Tibial artery (tissue), 4 donors: Measurements from ENCODE around the gene SPATA17.
"Not testable (repeated sequence)": the region's sequence is repeated elsewhere in the genome, so short reads cannot be mapped to it uniquely, and the experiment has no call there.

Experiments used
- DNase-seq, 2 donors: peaks; one replicate each; pipeline ENCODE4 v3.0.0-alpha.2; 2019
- H3K27ac ChIP-seq, 2 donors: fragments of 200-600 bp; sonication (generic) in 1 of 2; 1 replicate in 1 of 2; 2 replicates in 1 of 2; pipeline ENCODE4 v1.5.1; 2018 to 2019; ENCODE audit warnings: mild to moderate bottlenecking in 1 of 2
- H3K27me3 ChIP-seq, 2 donors: fragments of 200-600 bp; sonication (generic) in 1 of 2; one replicate each; pipeline versions ENCODE4 v1.5.1 to v1.6.0; 2016 to 2019
- H3K36me3 ChIP-seq, 3 donors: fragments of 200-600 bp; sonication (generic) in 2 of 3; one replicate each; pipeline ENCODE4 v1.5.1; 2016 to 2019; ENCODE audit warnings: mild to moderate bottlenecking in 2 of 3
- H3K4me1 ChIP-seq, 4 donors: fragments of 200-600 bp; sonication (generic) in 2 of 4; 1 replicate in 3 of 4; 2 replicates in 1 of 4; pipeline ENCODE4 v1.5.1; 2016 to 2019
- H3K4me3 ChIP-seq, 2 donors: fragments of 200-600 bp; sonication (generic) in 1 of 2; 1 replicate in 1 of 2; 2 replicates in 1 of 2; pipeline ENCODE4 v1.5.1; 2018 to 2019; ENCODE audit warnings: mild to moderate bottlenecking in 2 of 2
- H3K9me3 ChIP-seq, 3 donors: fragments of 200-600 bp; sonication (generic) in 1 of 3; one replicate each; pipeline ENCODE4 v1.5.1; 2016 to 2019
- CTCF ChIP-seq, 2 experiments: fragments of 200-600 bp in 1 of 2; fragments of 450-650 bp in 1 of 2; IDR thresholded peaks; one replicate each; pipeline ENCODE4 v1.5.1; 2017 to 2019; ENCODE audit warnings: antibody characterized with exemption in 2 of 2, mild to moderate bottlenecking in 1 of 2, moderate library complexity in 1 of 2
- intact Hi-C: fragments of 100-400 bp; cut with DNase I; formaldehyde crosslinking; loops from one replicate; pipeline ENCODE4 v1.15.0; 2023; ENCODE audit warnings: low total_unique reads

SPATA17 gene

GRCh38 chr1:217630711-217631591 is at the start of gene SPATA17, which contains the start of gene GPATCH2:
Gene SPATA17, plus strand, starts transcription at chr1:217631344. Its CDS starts 35 bp downstream, at chr1:217631379.
Gene GPATCH2, minus strand, starts transcription at chr1:217631090. Its CDS starts 119 bp downstream, at chr1:217630971.
- peak within 1 kb of the TSS; percentile 82 to 84 for H3K27ac ChIP-seq
- no peaks in the 10 kb centered on the region for H3K27me3 ChIP-seq
- intact Hi-C loops, result no loop called here
- peak; percentile 64 to 84 for DNase-seq
- TF ChIP-seq CTCF (IDR thresholded peaks at IDR 0.05), result peak; percentile 32 to 41
- peak within 1 kb of the TSS; percentile 70 to 71 for H3K4me3 ChIP-seq
- no peaks in the 10 kb centered on the region for H3K36me3 ChIP-seq
- H3K9me3 ChIP-seq, result no peaks in the 10 kb centered on the region
- peaks cover 0 to 28% (median 17%) of the 10 kb centered on the region in 4 donors for H3K4me1 ChIP-seq

GRCh38 chr1:217584286-217584811 is 46.8 kb upstream of the SPATA17 start:
- not testable (repeated sequence) for H3K9me3 ChIP-seq, DNase-seq, H3K27ac ChIP-seq

GRCh38 chr1:217585577-217585976 is 45.6 kb upstream of the SPATA17 start:
- H3K9me3 ChIP-seq, result no peaks in the 10 kb centered on the region
- H3K36me3 ChIP-seq, result peaks cover 6 to 13% (median 6%) of the 10 kb centered on the region in 3 donors
- no peak overlapping the region for H3K4me3 ChIP-seq
- DNase-seq, result no peak
- intact Hi-C loops, result no loop called here
- H3K27ac ChIP-seq, result no peak overlapping the region
- no peaks in the 10 kb centered on the region for H3K27me3 ChIP-seq
- no peak for TF ChIP-seq CTCF (IDR thresholded peaks at IDR 0.05)
- H3K4me1 ChIP-seq, result no peaks in the 10 kb centered on the region

More at GRCh38 chr1:217584286-217584811, 46.8 kb upstream of the SPATA17 start:
- intact Hi-C loops, H3K4me1 ChIP-seq, H3K4me3 ChIP-seq, H3K27me3 ChIP-seq: not testable (repeated sequence)
- peaks cover 6 to 13% (median 6%) of the 10 kb centered on the region in 3 donors for H3K36me3 ChIP-seq

GRCh38 chr1:217586586-217586985 is 44.6 kb upstream of the SPATA17 start:
- peaks cover 6 to 9% (median 6%) of the 10 kb centered on the region in 3 donors for H3K36me3 ChIP-seq
- no peaks in the 10 kb centered on the region for H3K4me1 ChIP-seq
- no peak overlapping the region for H3K4me3 ChIP-seq
- intact Hi-C loops, result no loop called here
- no peak overlapping the region for H3K27ac ChIP-seq
- H3K27me3 ChIP-seq, result no peaks in the 10 kb centered on the region
- TF ChIP-seq CTCF (IDR thresholded peaks at IDR 0.05), result no peak
- no peaks in the 10 kb centered on the region for H3K9me3 ChIP-seq
- DNase-seq, result no peak

- no peaks in the 10 kb centered on the region for H3K27me3 ChIP-seq
- no peak overlapping the region for H3K27ac ChIP-seq
- no peak overlapping the region for H3K4me3 ChIP-seq
- no peak for TF ChIP-seq CTCF (IDR thresholded peaks at IDR 0.05)
- intact Hi-C loops, result no loop called here
- no peaks in the 10 kb centered on the region for H3K9me3 ChIP-seq
- DNase-seq, result no peak
- peaks cover 0 to 3% (median 0%) of the 10 kb centered on the region in 3 donors for H3K36me3 ChIP-seq
- no peaks in the 10 kb centered on the region for H3K4me1 ChIP-seq
Observed at GRCh38 chr1:217590598-217590997, 40.5 kb upstream of the SPATA17 start.

- no peaks in the 10 kb centered on the region for H3K27me3 ChIP-seq
- DNase-seq, result no peak
- H3K9me3 ChIP-seq, result no peaks in the 10 kb centered on the region
- intact Hi-C loops, result no loop called here
- peaks cover 0 to 26% (median 5%) of the 10 kb centered on the region in 3 donors for H3K36me3 ChIP-seq
- no peaks in the 10 kb centered on the region for H3K4me1 ChIP-seq
- H3K27ac ChIP-seq, result no peak overlapping the region
- TF ChIP-seq CTCF (IDR thresholded peaks at IDR 0.05), result no peak
- no peak overlapping the region for H3K4me3 ChIP-seq
Observed at GRCh38 chr1:217599154-217599553, 32.0 kb upstream of the SPATA17 start.
